ENCODE measurements around the gene RPTOR. TPM values are rescaled to one million over a fixed set of nuclear protein-coding genes. Genes with fewer than 3 reads are reported as not detected.

RPTOR gene
- total RNA-seq, 1 donor from 2014 or later, result 65.9 TPM

- intact Hi-C loops (cut with micrococcal nuclease), result loop anchor here (1.0 to 5.0 kb wide), 5 partner anchors 18 to 173 kb away; no protein-coding TSS in a partner anchor
- H3K36me3 Mint-ChIP-seq (ENCODE audit: low read depth), result peaks cover 34% of the 10 kb centered on the region
- peak overlapping the region; percentile 95 for H3K27ac Mint-ChIP-seq
- no peak for DNase-seq
- peaks cover 2% of the 10 kb centered on the region for H3K9me3 Mint-ChIP-seq
- TF ChIP-seq CTCF (IDR thresholded peaks at IDR 0.05), result no peak
- ChIA-PET POLR2A (interaction anchor here (0.6 to 5.2 kb wide), 20 partner anchors 9 to 973 kb away, joined by 3 to 49 read pairs (median 4); no protein-coding TSS in a partner anchor), CTCF (interaction anchor here (1.2 to 2.7 kb wide), 3 partner anchors 10 to 60 kb away, joined by 4 to 14 read pairs (median 6); no protein-coding TSS in a partner anchor)
- H3K4me3 Mint-ChIP-seq, result peak overlapping the region; percentile 87
- ATAC-seq (ENCODE audit: low read depth), result no peak
- H3K27me3 Mint-ChIP-seq, result no peaks in the 10 kb centered on the region
- H3K4me1 Mint-ChIP-seq, result peaks cover 67% of the 10 kb centered on the region
Observed at GRCh38 chr17:80910043-80910442, 365.4 kb downstream of the RPTOR start.

GRCh38 chr17:80912476-80912875, 367.8 kb downstream of the RPTOR start:
- POLR2A ChIA-PET, result interaction anchor here (0.5 to 5.2 kb wide), 9 partner anchors 11 to 458 kb away, joined by 3 to 49 read pairs (median 4); no protein-coding TSS in a partner anchor
- DNase-seq, result no peak

GRCh38 chr17:80913928-80914821, 369.5 kb downstream of the RPTOR start:
- H3K36me3 Mint-ChIP-seq (ENCODE audit: low read depth), result peaks cover 24% of the 10 kb centered on the region
- no peak for TF ChIP-seq CTCF (IDR thresholded peaks at IDR 0.05)
- peaks cover 2% of the 10 kb centered on the region for H3K9me3 Mint-ChIP-seq
- no peaks in the 10 kb centered on the region for H3K27me3 Mint-ChIP-seq
- POLR2A ChIA-PET, result no interaction called here
- ATAC-seq (ENCODE audit: low read depth) (no peak), DNase-seq (no peak)
- H3K4me1 Mint-ChIP-seq, result peaks cover 57% of the 10 kb centered on the region
- peak overlapping the region; percentile 66 for H3K4me3 Mint-ChIP-seq
- H3K27ac Mint-ChIP-seq, result peak overlapping the region; percentile 85
- intact Hi-C loops (cut with micrococcal nuclease), result loop anchor here (5.0 kb wide), 2 partner anchors 43 to 177 kb away; no protein-coding TSS in a partner anchor
- CTCF ChIA-PET, result no interaction called here

More at GRCh38 chr17:80912476-80912875, 367.8 kb downstream of the RPTOR start:
- no peak for ATAC-seq (ENCODE audit: low read depth)
- peak overlapping the region; percentile 52 for H3K4me3 Mint-ChIP-seq
- H3K9me3 Mint-ChIP-seq, result peaks cover 2% of the 10 kb centered on the region
- no peak for TF ChIP-seq CTCF (IDR thresholded peaks at IDR 0.05)
- intact Hi-C loops (cut with micrococcal nuclease), result loop anchor here (5.0 kb wide), 2 partner anchors 45 to 175 kb away; no protein-coding TSS in a partner anchor
- peaks cover 27% of the 10 kb centered on the region for H3K36me3 Mint-ChIP-seq (ENCODE audit: low read depth)
- H3K27me3 Mint-ChIP-seq, result no peaks in the 10 kb centered on the region
- H3K4me1 Mint-ChIP-seq, result peaks cover 68% of the 10 kb centered on the region
- peak overlapping the region; percentile 95 for H3K27ac Mint-ChIP-seq
- CTCF ChIA-PET, result interaction anchor here (0.9 to 2.7 kb wide), 4 partner anchors 12 to 58 kb away, joined by 3 to 14 read pairs (median 7); no protein-coding TSS in a partner anchor

GRCh38 chr17:80916246-80916645, 371.6 kb downstream of the RPTOR start:
- POLR2A ChIA-PET, result interaction anchor here (1.0 to 1.5 kb wide), 2 partner anchors 8 to 13 kb away, joined by 3 read pairs; no protein-coding TSS in a partner anchor
- no peaks in the 10 kb centered on the region for H3K27me3 Mint-ChIP-seq
- ATAC-seq (ENCODE audit: low read depth), result no peak
- H3K4me3 Mint-ChIP-seq, result no peak overlapping the region
- intact Hi-C loops (cut with micrococcal nuclease), result no loop called here
- H3K27ac Mint-ChIP-seq, result no peak overlapping the region
- H3K4me1 Mint-ChIP-seq, result peaks cover 37% of the 10 kb centered on the region
- no peak for DNase-seq
- CTCF ChIA-PET, result no interaction called here
- peaks cover 20% of the 10 kb centered on the region for H3K36me3 Mint-ChIP-seq (ENCODE audit: low read depth)
- no peak for TF ChIP-seq CTCF (IDR thresholded peaks at IDR 0.05)
- H3K9me3 Mint-ChIP-seq, result no peaks in the 10 kb centered on the region
